Activated T-cell treated with anti-CD3 and anti-CD28 coated beads, Interleukin-2, amount 50 U/mL, for 1 hour (primary cell): ENCODE results near the gene CLPSL2.

Source experiments
- DNase-seq: peaks from one replicate; pipeline ENCODE4 v3.0.0-alpha.2; 2020

The CLPSL2 gene

GRCh38 chr6:35747877-35748276, 28.5 kb upstream of the CLPSL2 start:
- DNase-seq = no peak

- no peak for DNase-seq
Observed at GRCh38 chr6:35750557-35750956, 25.8 kb upstream of the CLPSL2 start.

- no peak for DNase-seq
Observed at GRCh38 chr6:35751594-35751993, 24.8 kb upstream of the CLPSL2 start.

GRCh38 chr6:35752330-35752729, 24.1 kb upstream of the CLPSL2 start:
- DNase-seq = no peak

- DNase-seq = no peak
Observed at GRCh38 chr6:35754452-35755277, 21.7 kb upstream of the CLPSL2 start.

- DNase-seq = no peak
Observed at GRCh38 chr6:35755278-35755924, 21.0 kb upstream of the CLPSL2 start.

GRCh38 chr6:35757456-35758123, 18.8 kb upstream of the CLPSL2 start:
- DNase-seq = no peak

GRCh38 chr6:35759426-35759825, 17.0 kb upstream of the CLPSL2 start:
- no peak for DNase-seq

GRCh38 chr6:35765739-35766138, 10.7 kb upstream of the CLPSL2 start:
- no peak for DNase-seq

GRCh38 chr6:35769211-35769610, 7.2 kb upstream of the CLPSL2 start:
- DNase-seq = no peak

GRCh38 chr6:35771343-35771627, 5.1 kb upstream of the CLPSL2 start:
- no peak for DNase-seq

- no peak for DNase-seq
Observed at GRCh38 chr6:35774116-35774794, 2.1 kb upstream of the CLPSL2 start.

- DNase-seq = no peak
Observed at GRCh38 chr6:35775031-35775430, 1.4 kb upstream of the CLPSL2 start.

GRCh38 chr6:35777356-35778102, 1.1 kb downstream of the CLPSL2 start:
- no peak for DNase-seq

- DNase-seq = no peak
Observed at GRCh38 chr6:35778437-35778836, 2.0 kb downstream of the CLPSL2 start.

- DNase-seq = no peak
Observed at GRCh38 chr6:35780719-35781118, 4.3 kb downstream of the CLPSL2 start, which contains the start of gene CLPSL1. CLPSL1 (plus strand) TSS chr6:35781019; CDS start chr6:35781111, 92 bp downstream.

- no peak for DNase-seq
Observed at GRCh38 chr6:35781290-35781689, 4.9 kb downstream of the CLPSL2 start.

- no peak for DNase-seq
Observed at GRCh38 chr6:35782424-35782823, 6.0 kb downstream of the CLPSL2 start.

GRCh38 chr6:35784200-35784599, 7.8 kb downstream of the CLPSL2 start:
- DNase-seq = no peak

GRCh38 chr6:35786272-35786671, 9.9 kb downstream of the CLPSL2 start:
- DNase-seq = no peak

- no peak for DNase-seq
Observed at GRCh38 chr6:35786810-35787209, 10.4 kb downstream of the CLPSL2 start.
